K562 treated with DMSO at 1 percent for 4 hours (cell line): ENCODE results near the gene SLITRK6. TPM values are rescaled to one million over a fixed set of nuclear protein-coding genes. Genes with fewer than 3 reads are reported as not detected.

Source experiments
- total RNA-seq: library from RNA; unstranded; fragments of 300-600 nt; gene quantifications from 2 replicates; pipeline ENCODE4 v1.2.3, GENCODE V29; 2022; ENCODE audit not compliant: insufficient read depth

The SLITRK6 gene
- not detected in 2 replicates for total RNA-seq

GRCh38 chr13:85799097-85799582, at the start of gene SLITRK6:
TSS of gene SLITRK6 (minus strand) at chr13:85799419. CDS start at chr13:85796508, 2,911 bp downstream.

